HepG2 (cell line): ENCODE data around the gene MRPS7. TPM values are rescaled to one million over a fixed set of nuclear protein-coding genes. Genes with fewer than 3 reads are reported as not detected.

Experiments used
- ARHGAP35 ChIP-seq: sonication (generic); formaldehyde crosslinking; IDR thresholded peaks from 2 replicates; pipeline ENCODE4 v1.9.0; 2022; ENCODE audit warnings: mild to moderate bottlenecking, inconsistent platforms, moderate library complexity, missing genetic modification reagents, borderline replicate concordance
- CERS6 ChIP-seq: sonication (generic); formaldehyde crosslinking; IDR thresholded peaks from 2 replicates; pipeline ENCODE4 v1.5.0; 2020; ENCODE audit warnings: missing genetic modification reagents
- DDIT3 ChIP-seq: sonication (generic); formaldehyde crosslinking; IDR thresholded peaks from 2 replicates; pipeline ENCODE4 v1.4.0; 2020; ENCODE audit warnings: mild to moderate bottlenecking, missing genetic modification reagents
- DPF2 ChIP-seq: sonication (generic); formaldehyde crosslinking; IDR thresholded peaks from 2 replicates; pipeline ENCODE4 v1.4.0; 2020; ENCODE audit warnings: mild to moderate bottlenecking, low read depth, missing genetic modification reagents, borderline replicate concordance
- FIP1L1 ChIP-seq: fragments of 200-400 bp; formaldehyde crosslinking; IDR thresholded peaks from 2 replicates; pipeline ENCODE4 v1.6.1; 2018; ENCODE audit warnings: low read depth, mild to moderate bottlenecking, low read length, moderate library complexity, borderline replicate concordance; ENCODE audit not compliant: insufficient read depth
- GATAD2A ChIP-seq: IDR thresholded peaks from 2 replicates; pipeline ENCODE4 v1.6.1; 2016
- GLMP ChIP-seq: sonication (generic); formaldehyde crosslinking; IDR thresholded peaks from 2 replicates; pipeline ENCODE4 v1.9.0; 2021; ENCODE audit warnings: missing genetic modification reagents, mild to moderate bottlenecking, borderline replicate concordance
- JUNB ChIP-seq: sonication (generic); formaldehyde crosslinking; IDR thresholded peaks from 2 replicates; pipeline ENCODE4 v1.8.0; 2022; ENCODE audit warnings: missing genetic modification reagents, mild to moderate bottlenecking, borderline replicate concordance
- MLX ChIP-seq: IDR thresholded peaks from 2 replicates; pipeline ENCODE4 v1.6.1; 2016
- PRMT3 ChIP-seq: sonication (generic); formaldehyde crosslinking; IDR thresholded peaks from 2 replicates; pipeline ENCODE4 v1.8.1; 2022; ENCODE audit warnings: low read depth, mild to moderate bottlenecking, moderate library complexity, missing genetic modification reagents, borderline replicate concordance
- SALL2 ChIP-seq: sonication (generic); formaldehyde crosslinking; IDR thresholded peaks from 2 replicates; pipeline ENCODE4 v1.8.1; 2023; ENCODE audit warnings: mild to moderate bottlenecking, missing genetic modification reagents, inconsistent platforms
- TRIM24 ChIP-seq: sonication (generic); formaldehyde crosslinking; IDR thresholded peaks from 2 replicates; pipeline ENCODE4 v1.8.0; 2022; ENCODE audit warnings: mild to moderate bottlenecking, missing genetic modification reagents
- ZNF329 ChIP-seq: sonication (generic); formaldehyde crosslinking; IDR thresholded peaks from 2 replicates; pipeline ENCODE4 v1.9.0; 2021; ENCODE audit warnings: low read depth, mild to moderate bottlenecking, missing genetic modification reagents
- ZNF574 ChIP-seq: sonication (generic); formaldehyde crosslinking; IDR thresholded peaks from 2 replicates; pipeline ENCODE4 v1.4.0; 2020; ENCODE audit warnings: missing genetic modification reagents
- ZNF609 ChIP-seq: sonication (generic); formaldehyde crosslinking; IDR thresholded peaks from 2 replicates; pipeline ENCODE4 v1.4.0; 2020; ENCODE audit warnings: mild to moderate bottlenecking, missing genetic modification reagents, borderline replicate concordance
- ZNF780A ChIP-seq: sonication (generic); formaldehyde crosslinking; IDR thresholded peaks from 2 replicates; pipeline ENCODE4 v1.8.0; 2022; ENCODE audit warnings: mild to moderate bottlenecking, missing genetic modification reagents, moderate library complexity
- ZNF816 ChIP-seq: sonication (generic); formaldehyde crosslinking; IDR thresholded peaks from 2 replicates; pipeline ENCODE4 v1.8.0; 2022; ENCODE audit warnings: missing genetic modification reagents, mild to moderate bottlenecking, borderline replicate concordance
- polyA plus RNA-seq, 8 experiments: library from polyadenylated mRNA; depleted of rRNA in 3 of 8; stranded (reverse) in 7 of 8; unstranded in 1 of 8; fragments of >200 nt; fragmentation: Illumina TruSeq in 4 of 8; extraction: Trizol in 4 of 8; gene quantifications; 2 replicates each; pipeline versions ENCODE4 v1.2.1 to v1.2.3, GENCODE V29; 2011 to 2016; ENCODE audit warnings: low read depth in 4 of 8, missing spikeins in 1 of 8, mixed read lengths in 1 of 8; ENCODE audit not compliant: insufficient read depth in 1 of 8
- total RNA-seq, 5 experiments: library from RNA; depleted of rRNA; stranded (reverse); fragments of >200 nt; fragmentation: Illumina TruSeq; extraction: Trizol; gene quantifications; 2 replicates each; pipeline ENCODE4 v1.2.3, GENCODE V29; 2016; ENCODE audit warnings: low read depth in 1 of 5

MRPS7 gene
- total and polyA plus RNA-seq, 2 of the 13 experiments (the other 11 are each of a cell fraction or from before 2014, with no cell fraction given) = 97.0 to 162 TPM

GRCh38 chr17:75267411-75268232 lies 5.9 kb downstream of the MRPS7 start (continued):
- TF ChIP-seq CERS6 (CRISPR knock-in tag) = no peak
- TF ChIP-seq DPF2 (CRISPR knock-in tag) = peak; percentile 78
- TF ChIP-seq JUNB (CRISPR knock-in tag) = no peak
- no peak for TF ChIP-seq TRIM24 (CRISPR knock-in tag)
- no peak for TF ChIP-seq DDIT3 (CRISPR knock-in tag)
- no peak for TF ChIP-seq GLMP
- TF ChIP-seq ARHGAP35 (CRISPR knock-in tag) = no peak; the same call in 1 of the 2 replicates
- TF ChIP-seq ZNF780A = no peak
- TF ChIP-seq ZNF574 (CRISPR knock-in tag) = peak; percentile 99
- TF ChIP-seq FIP1L1 = no peak
- peak; percentile 67 for TF ChIP-seq GATAD2A (CRISPR knock-in tag)
- no peak for TF ChIP-seq MLX (CRISPR knock-in tag)
- peak; percentile 84 for TF ChIP-seq ZNF609 (CRISPR knock-in tag)
- TF ChIP-seq ZNF816 (CRISPR knock-in tag) = no peak; the same call in 1 of the 2 replicates
- TF ChIP-seq PRMT3 (CRISPR knock-in tag) = no peak
- TF ChIP-seq ZNF329 (CRISPR knock-in tag) = peak; percentile 46; the same call in 1 of the 2 replicates
- no peak for TF ChIP-seq SALL2 (CRISPR knock-in tag)
